H9 (cell line): ENCODE measurements around the gene PROX2. TPM values are rescaled to one million over a fixed set of nuclear protein-coding genes. Genes with fewer than 3 reads are reported as not detected.

Experiments
- DNase-seq: peaks from one replicate; pipeline ENCODE4 v3.0.0-alpha.2; 2017
- H2AFZ ChIP-seq: one replicate; pipeline ENCODE4 v1.6.1; 2013; ENCODE audit warnings: mild to moderate bottlenecking, low read length, control low read depth, moderate library complexity
- H2AK5ac ChIP-seq: 2 replicates; pipeline ENCODE4 v1.6.1; 2013; ENCODE audit warnings: low read length, control low read depth, mixed read lengths; ENCODE audit not compliant: insufficient read length
- H2BK120ac ChIP-seq: one replicate; pipeline ENCODE4 v1.6.1; 2013; ENCODE audit warnings: low read depth, mild to moderate bottlenecking, low read length, control low read depth, inconsistent platforms; ENCODE audit not compliant: poor library complexity, severe bottlenecking
- H2BK12ac ChIP-seq: 2 replicates; pipeline ENCODE4 v1.6.1; 2013; ENCODE audit warnings: low read length, control low read depth, mixed read lengths, low read depth; ENCODE audit not compliant: insufficient read length
- H2BK15ac ChIP-seq: 2 replicates; pipeline ENCODE4 v1.6.1; 2013; ENCODE audit warnings: low read depth, low read length, control low read depth
- H2BK20ac ChIP-seq: one replicate; pipeline ENCODE4 v1.6.1; 2013; ENCODE audit warnings: low read depth, mild to moderate bottlenecking, low read length, control low read depth, inconsistent platforms; ENCODE audit not compliant: poor library complexity, severe bottlenecking
- H2BK5ac ChIP-seq: 2 replicates; pipeline ENCODE4 v1.6.1; 2013; ENCODE audit warnings: low read length, control low read depth, mixed read lengths; ENCODE audit not compliant: insufficient read length
- H3K14ac ChIP-seq: 2 replicates; pipeline ENCODE4 v1.6.1; 2013; ENCODE audit warnings: low read length, control low read depth; ENCODE audit not compliant: insufficient read depth
- H3K18ac ChIP-seq: 2 replicates; pipeline ENCODE4 v1.6.1; 2013; ENCODE audit warnings: low read depth, mild to moderate bottlenecking, mixed read lengths, low read length, control low read depth; ENCODE audit not compliant: insufficient read length
- H3K23ac ChIP-seq: 2 replicates; pipeline ENCODE4 v1.6.1; 2013; ENCODE audit warnings: low read length, control low read depth, mixed read lengths, low read depth; ENCODE audit not compliant: insufficient read length
- H3K23me2 ChIP-seq: 2 replicates; pipeline ENCODE4 v1.6.1; 2013; ENCODE audit warnings: low read depth, mild to moderate bottlenecking, mixed read lengths, low read length, control low read depth; ENCODE audit not compliant: insufficient read length, poor library complexity, severe bottlenecking
- H3K27ac ChIP-seq: 2 replicates; pipeline ENCODE4 v1.5.1; 2013; ENCODE audit warnings: low read length, control low read depth, mixed read lengths, low read depth; ENCODE audit not compliant: insufficient read length
- H3K27me3 ChIP-seq: 2 replicates; pipeline ENCODE4 v1.6.1; 2013; ENCODE audit warnings: low read length, control low read depth, inconsistent platforms; ENCODE audit not compliant: insufficient read depth
- H3K4ac ChIP-seq: 2 replicates; pipeline ENCODE4 v1.6.1; 2013; ENCODE audit warnings: low read depth, mild to moderate bottlenecking, control low read depth, inconsistent platforms, low read length, moderate library complexity
- H3K4me1 ChIP-seq: 2 replicates; pipeline ENCODE4 v1.6.1; 2013; ENCODE audit warnings: low read length, control low read depth, inconsistent platforms; ENCODE audit not compliant: insufficient read depth
- H3K4me2 ChIP-seq: 2 replicates; pipeline ENCODE4 v1.6.1; 2013; ENCODE audit warnings: low read length, control low read depth, mixed read lengths; ENCODE audit not compliant: insufficient read length, insufficient read depth
- H3K56ac ChIP-seq: 2 replicates; pipeline ENCODE4 v1.6.1; 2013; ENCODE audit warnings: low read depth, mild to moderate bottlenecking, mixed read lengths, low read length, control low read depth; ENCODE audit not compliant: insufficient read length
- H3K79me1 ChIP-seq: 2 replicates; pipeline ENCODE4 v1.6.1; 2013; ENCODE audit warnings: low read depth, mild to moderate bottlenecking, moderate library complexity, low read length, control low read depth, inconsistent platforms; ENCODE audit not compliant: insufficient read depth, poor library complexity, severe bottlenecking
- H3K79me2 ChIP-seq: 2 replicates; pipeline ENCODE4 v1.6.1; 2013; ENCODE audit warnings: low read length, control low read depth, inconsistent platforms; ENCODE audit not compliant: insufficient read depth
- H3K9ac ChIP-seq: 2 replicates; pipeline ENCODE4 v1.6.1; 2013; ENCODE audit warnings: low read length, control low read depth, mixed read lengths; ENCODE audit not compliant: insufficient read length; ENCODE audit errors: extremely low read depth
- H3K9me3 ChIP-seq: one replicate; pipeline ENCODE4 v1.6.1; 2013; ENCODE audit warnings: low read depth, low read length, inconsistent platforms; ENCODE audit not compliant: control insufficient read depth
- H3T11ph ChIP-seq: one replicate; pipeline ENCODE4 v1.6.1; 2013; ENCODE audit warnings: mild to moderate bottlenecking, low read length, control low read depth, inconsistent platforms
- H4K20me1 ChIP-seq: one replicate; pipeline ENCODE4 v1.6.1; 2013; ENCODE audit not compliant: control insufficient read depth, insufficient read length, insufficient read depth
- H4K5ac ChIP-seq: 2 replicates; pipeline ENCODE4 v1.6.1; 2013; ENCODE audit warnings: low read depth, mild to moderate bottlenecking, mixed read lengths, low read length, control low read depth; ENCODE audit not compliant: insufficient read length
- H4K8ac ChIP-seq: replicated peaks from 2 replicates; pipeline ENCODE4 v1.6.1; 2013; ENCODE audit warnings: low read length, control low read depth, mixed read lengths, low read depth; ENCODE audit not compliant: insufficient read length
- H4K91ac ChIP-seq: 2 replicates; pipeline ENCODE4 v1.6.1; 2013; ENCODE audit warnings: low read depth, mild to moderate bottlenecking, moderate library complexity, mixed read lengths, low read length, control low read depth; ENCODE audit not compliant: insufficient read length
- H3K27ac Mint-ChIP-seq, 3 experiments: 2 replicates in 2 of 3; 3 replicates in 1 of 3; pipeline ENCODE4 v1.8.0; 2020 to 2021; ENCODE audit warnings: mixed read lengths in 3 of 3, mild to moderate bottlenecking in 1 of 3, moderate library complexity in 1 of 3
- H3K27me3 Mint-ChIP-seq: 2 replicates; pipeline ENCODE4 v1.8.0; 2021; ENCODE audit warnings: low read depth, mild to moderate bottlenecking, moderate library complexity, mixed read lengths
- H3K36me3 Mint-ChIP-seq, 3 experiments: 2 replicates in 2 of 3; 3 replicates in 1 of 3; pipeline ENCODE4 v1.8.0; 2020 to 2021; ENCODE audit warnings: low read depth in 3 of 3, mixed read lengths in 3 of 3; ENCODE audit not compliant: insufficient read depth in 1 of 3
- H3K4me1 Mint-ChIP-seq, 2 experiments: 2 replicates each; pipeline ENCODE4 v1.8.0; 2020; ENCODE audit warnings: mixed read lengths in 2 of 2
- H3K4me3 Mint-ChIP-seq, 2 experiments: 2 replicates in 1 of 2; 3 replicates in 1 of 2; pipeline ENCODE4 v1.8.0; 2020 to 2021; ENCODE audit warnings: mild to moderate bottlenecking in 2 of 2, mixed read lengths in 2 of 2, moderate library complexity in 1 of 2
- H3K9me3 Mint-ChIP-seq, 2 experiments: 2 replicates in 1 of 2; 3 replicates in 1 of 2; pipeline ENCODE4 v1.8.0; 2020; ENCODE audit warnings: mild to moderate bottlenecking in 2 of 2, mixed read lengths in 2 of 2, moderate library complexity in 1 of 2
- CTCF ChIP-seq: fragments of 200-600 bp; sonication (generic); conservative IDR thresholded peaks from 3 replicates; pipeline ENCODE4 v1.8.0; 2021; ENCODE audit warnings: antibody characterized with exemption, mild to moderate bottlenecking
- WGBS: extraction: QIAGEN DNeasy Blood & Tissue Kit; methylation state at CpG from one replicate; pipeline ENCODE4 v1.1.7; 2013; ENCODE audit warnings: missing lambda C conversion rate, low lambda C conversion rate, mixed read lengths; ENCODE audit not compliant: insufficient read length; ENCODE audit errors: extremely low coverage; 5-methylcytosine and 5-hydroxymethylcytosine counted together
- total RNA-seq: library from RNA; stranded (reverse); gene quantifications from 2 replicates; pipeline ENCODE4 v1.2.1, GENCODE V29; 2021

The PROX2 gene
- total RNA-seq, 1 experiment from 2014 or later, result not detected

- no peaks in the 10 kb centered on the region for H3K9me3 Mint-ChIP-seq
- no peak overlapping the region for H3K27ac Mint-ChIP-seq
- no peak overlapping the region for H2BK12ac ChIP-seq
Observed at GRCh38 chr14:74913986-74914573, 38.1 kb upstream of the PROX2 start.

More at GRCh38 chr14:74913986-74914573, 38.1 kb upstream of the PROX2 start:
- no peaks in the 10 kb centered on the region; the same call in 1 of the 2 replicates for H3K4me1 ChIP-seq
- H3K4me3 Mint-ChIP-seq, result no peak overlapping the region
- no peak overlapping the region for H4K5ac ChIP-seq
- no peaks in the 10 kb centered on the region for H3K27me3 Mint-ChIP-seq
- no peak overlapping the region for H2AFZ ChIP-seq
- peak; percentile 62 for DNase-seq
- no peak overlapping the region for H3K4me2 ChIP-seq
- H2AK5ac ChIP-seq, result no peak overlapping the region
- no peak overlapping the region for H3K27ac ChIP-seq
- no peak overlapping the region for H3K14ac ChIP-seq
- H4K20me1 ChIP-seq, result no peaks in the 10 kb centered on the region
- peak; percentile 75 for TF ChIP-seq CTCF
- no peak overlapping the region for H4K8ac ChIP-seq
- no peak overlapping the region for H3T11ph ChIP-seq
- no peaks in the 10 kb centered on the region for H3K9me3 ChIP-seq
- no peaks in the 10 kb centered on the region for H3K27me3 ChIP-seq
- peaks cover 0 to 3% of the 10 kb centered on the region in 2 experiments; a peak in 1 of 4 replicates for H3K4me1 Mint-ChIP-seq
- H3K79me2 ChIP-seq, result no peaks in the 10 kb centered on the region
- H3K9ac ChIP-seq, result no peak overlapping the region
- no peak overlapping the region for H2BK20ac ChIP-seq
- no peak overlapping the region for H3K23ac ChIP-seq
- no peaks in the 10 kb centered on the region for H3K23me2 ChIP-seq
- H3K18ac ChIP-seq, result no peak overlapping the region
- H3K79me1 ChIP-seq, result no peaks in the 10 kb centered on the region
- no peak overlapping the region for H4K91ac ChIP-seq
- H2BK15ac ChIP-seq, result no peak overlapping the region
- no peak overlapping the region for H3K56ac ChIP-seq
- WGBS, result no CpG with 5 or more reads among the region's 6 CpGs
- no peak overlapping the region for H2BK120ac ChIP-seq
- no peak overlapping the region for H2BK5ac ChIP-seq
- H3K4ac ChIP-seq, result no peak overlapping the region
- peaks cover 0 to 1% (median under 1%) of the 10 kb centered on the region in 3 experiments; a peak in 4 of 7 replicates for H3K36me3 Mint-ChIP-seq
